AG09319 (cell line): Measurements from ENCODE around the gene BTK.

Experiments used
- DNase-seq: peaks from one replicate; pipeline ENCODE4 v3.0.0-alpha.2; 2010; ENCODE audit warnings: low read depth; ENCODE audit errors: extremely low read depth
- TF ChIP-seq, protein P1 (sequence below): IDR thresholded peaks from 2 replicates; pipeline ENCODE4 v1.5.1; 2011; ENCODE audit warnings: low read depth, mild to moderate bottlenecking, inconsistent platforms, low read length, moderate library complexity

BTK gene

DNA sequence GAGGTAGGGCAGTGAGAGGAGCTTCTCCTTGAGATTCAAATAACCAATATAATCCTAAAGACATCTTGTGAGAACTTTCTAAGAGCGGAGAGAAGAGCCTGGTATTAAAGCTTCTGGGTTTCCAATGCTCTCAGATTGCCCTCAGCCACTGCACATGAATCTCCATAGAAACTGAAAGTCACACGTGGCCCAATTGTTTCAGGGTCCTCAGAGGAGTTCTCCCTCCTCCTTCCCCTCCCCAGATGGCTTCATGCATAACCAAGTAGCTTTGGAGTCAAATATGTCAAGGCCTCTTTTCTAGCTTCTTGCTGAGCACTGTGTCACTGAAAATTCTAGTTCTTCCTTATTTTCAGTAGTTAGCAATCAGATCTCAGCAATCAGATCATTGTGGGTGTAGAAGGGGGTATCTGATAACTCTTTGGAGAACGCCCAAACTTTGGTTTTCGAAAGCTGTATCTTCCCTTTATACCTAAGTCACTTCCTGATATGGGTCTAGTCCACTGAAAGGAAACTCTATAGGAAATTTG, 2.2 kb downstream of the BTK start:
- TF ChIP-seq, protein P1, sequence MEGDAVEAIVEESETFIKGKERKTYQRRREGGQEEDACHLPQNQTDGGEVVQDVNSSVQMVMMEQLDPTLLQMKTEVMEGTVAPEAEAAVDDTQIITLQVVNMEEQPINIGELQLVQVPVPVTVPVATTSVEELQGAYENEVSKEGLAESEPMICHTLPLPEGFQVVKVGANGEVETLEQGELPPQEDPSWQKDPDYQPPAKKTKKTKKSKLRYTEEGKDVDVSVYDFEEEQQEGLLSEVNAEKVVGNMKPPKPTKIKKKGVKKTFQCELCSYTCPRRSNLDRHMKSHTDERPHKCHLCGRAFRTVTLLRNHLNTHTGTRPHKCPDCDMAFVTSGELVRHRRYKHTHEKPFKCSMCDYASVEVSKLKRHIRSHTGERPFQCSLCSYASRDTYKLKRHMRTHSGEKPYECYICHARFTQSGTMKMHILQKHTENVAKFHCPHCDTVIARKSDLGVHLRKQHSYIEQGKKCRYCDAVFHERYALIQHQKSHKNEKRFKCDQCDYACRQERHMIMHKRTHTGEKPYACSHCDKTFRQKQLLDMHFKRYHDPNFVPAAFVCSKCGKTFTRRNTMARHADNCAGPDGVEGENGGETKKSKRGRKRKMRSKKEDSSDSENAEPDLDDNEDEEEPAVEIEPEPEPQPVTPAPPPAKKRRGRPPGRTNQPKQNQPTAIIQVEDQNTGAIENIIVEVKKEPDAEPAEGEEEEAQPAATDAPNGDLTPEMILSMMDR = no peak
- no peak for DNase-seq

DNA sequence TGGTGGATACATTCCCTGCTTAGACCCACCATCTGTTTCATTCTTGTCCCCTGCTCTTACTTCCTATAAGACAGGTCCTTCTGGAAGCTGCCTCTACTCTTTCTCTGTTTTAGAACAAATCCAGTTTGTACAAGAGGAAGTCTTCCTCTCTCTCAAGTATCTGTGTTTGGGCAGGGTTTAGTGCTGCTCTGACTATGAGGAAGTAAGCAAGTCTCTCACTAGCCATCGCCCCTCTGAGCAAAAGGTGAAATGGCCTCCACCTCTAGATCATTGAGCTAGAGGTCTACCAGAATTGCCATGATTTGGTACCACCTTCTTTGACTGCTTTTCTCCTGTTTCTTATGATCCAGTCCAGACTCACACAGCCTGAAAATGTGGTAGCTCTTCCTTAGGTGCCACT, 8.4 kb downstream of the BTK start:
- no peak for DNase-seq
- TF ChIP-seq, protein P1 = no peak

DNA sequence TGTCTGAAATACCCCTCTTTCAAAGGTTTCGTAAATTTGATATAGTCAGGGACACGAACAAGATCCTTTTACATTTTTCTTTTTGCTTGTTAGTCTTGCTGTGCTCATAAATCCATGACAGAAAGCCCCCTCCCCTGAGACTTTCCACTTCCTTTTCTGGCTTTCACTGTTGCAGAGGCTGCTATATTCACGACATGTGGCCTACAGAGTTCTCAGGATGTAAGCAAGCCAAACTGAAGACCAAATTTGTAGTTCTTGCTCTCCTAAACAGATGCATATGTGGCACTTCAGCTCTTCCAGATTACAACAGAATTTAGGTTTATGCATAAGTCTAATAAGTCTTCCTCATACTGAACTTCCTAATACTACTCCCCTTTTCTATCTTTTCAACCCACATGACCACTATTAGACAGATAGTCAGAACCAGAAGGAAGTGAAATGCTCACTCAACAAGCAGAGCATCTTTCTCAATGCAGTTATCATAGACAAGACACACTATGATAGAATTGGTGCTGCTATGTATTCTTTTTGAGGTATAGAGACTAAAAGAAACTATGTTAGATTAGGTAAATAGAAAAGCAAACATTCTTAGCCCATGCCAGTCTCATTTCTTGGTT, 15.0 kb downstream of the BTK start:
- TF ChIP-seq, protein P1 = no peak
- no peak for DNase-seq

DNA sequence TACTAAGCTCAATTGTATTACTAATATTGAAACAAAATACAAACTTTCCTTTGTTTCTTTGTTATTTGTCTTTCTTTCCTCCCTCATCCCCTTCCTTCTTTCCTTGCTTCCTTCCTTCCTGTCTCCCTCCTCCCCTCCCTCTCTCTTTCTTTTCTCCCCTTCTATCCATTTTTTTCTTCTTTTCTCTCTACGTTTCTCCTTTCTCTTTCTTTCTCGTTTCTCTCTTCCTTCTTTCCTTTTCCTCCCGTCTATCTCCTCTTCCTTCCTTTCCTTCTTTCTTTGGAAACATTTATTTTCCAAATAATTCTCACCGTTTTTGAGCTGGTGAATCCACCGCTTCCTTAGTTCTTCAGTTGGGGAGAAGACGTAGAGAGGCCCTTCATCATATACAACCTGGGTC, 16.3 kb downstream of the BTK start:
- TF ChIP-seq, protein P1 = no peak

DNA sequence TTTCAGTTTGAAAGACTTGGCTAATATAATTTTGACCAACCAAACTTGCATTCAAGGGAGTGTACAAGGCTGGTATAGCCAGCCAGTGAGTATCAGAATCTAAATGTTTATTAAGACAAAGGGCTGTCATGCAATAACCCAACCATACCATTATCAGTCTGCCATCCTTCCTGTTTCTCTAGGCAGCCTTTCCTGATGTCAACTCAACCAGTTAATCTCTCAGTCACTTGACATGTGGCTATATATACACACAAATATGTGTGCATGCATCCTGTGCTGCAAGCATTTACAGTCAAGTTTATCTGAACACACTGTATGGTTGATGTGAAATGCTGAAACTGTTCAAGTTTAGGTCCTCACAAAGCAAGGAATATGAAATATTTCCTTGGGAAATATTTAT, 17.2 kb downstream of the BTK start:
- TF ChIP-seq, protein P1 = no peak
- DNase-seq = no peak

More for the DNA sequence above, 16.3 kb downstream of the BTK start:
- no peak for DNase-seq

GRCh38 chrX:101365301-101365795, 20.6 kb downstream of the BTK start:
- TF ChIP-seq, protein P1 = no peak
- no peak for DNase-seq

GRCh38 chrX:101362757-101363156, 23.2 kb downstream of the BTK start:
- TF ChIP-seq, protein P1 = no peak

More at GRCh38 chrX:101362757-101363156, 23.2 kb downstream of the BTK start:
- DNase-seq = no peak
